ENCODE data around the gene SERPINA10. TPM values are rescaled to one million over a fixed set of nuclear protein-coding genes. Genes with fewer than 3 reads are reported as not detected.

Gene SERPINA10
- total RNA-seq, 1 donor from 2014 or later: not detected

- Mint-ChIP-seq H3K4me1 (no peaks in the 10 kb centered on the region), H3K36me3 (ENCODE audit: low read depth) (no peaks in the 10 kb centered on the region), H3K4me3 (no peak overlapping the region), H3K27me3 (ENCODE audit: low read depth) (peaks cover 11% of the 10 kb centered on the region), H3K9me3 (no peaks in the 10 kb centered on the region), H3K27ac (ENCODE audit: unreplicated experiment) (no peak overlapping the region)
- DNase-seq (ENCODE audit: low read depth, low spot score): no peak
- TF ChIP-seq, protein P1, sequence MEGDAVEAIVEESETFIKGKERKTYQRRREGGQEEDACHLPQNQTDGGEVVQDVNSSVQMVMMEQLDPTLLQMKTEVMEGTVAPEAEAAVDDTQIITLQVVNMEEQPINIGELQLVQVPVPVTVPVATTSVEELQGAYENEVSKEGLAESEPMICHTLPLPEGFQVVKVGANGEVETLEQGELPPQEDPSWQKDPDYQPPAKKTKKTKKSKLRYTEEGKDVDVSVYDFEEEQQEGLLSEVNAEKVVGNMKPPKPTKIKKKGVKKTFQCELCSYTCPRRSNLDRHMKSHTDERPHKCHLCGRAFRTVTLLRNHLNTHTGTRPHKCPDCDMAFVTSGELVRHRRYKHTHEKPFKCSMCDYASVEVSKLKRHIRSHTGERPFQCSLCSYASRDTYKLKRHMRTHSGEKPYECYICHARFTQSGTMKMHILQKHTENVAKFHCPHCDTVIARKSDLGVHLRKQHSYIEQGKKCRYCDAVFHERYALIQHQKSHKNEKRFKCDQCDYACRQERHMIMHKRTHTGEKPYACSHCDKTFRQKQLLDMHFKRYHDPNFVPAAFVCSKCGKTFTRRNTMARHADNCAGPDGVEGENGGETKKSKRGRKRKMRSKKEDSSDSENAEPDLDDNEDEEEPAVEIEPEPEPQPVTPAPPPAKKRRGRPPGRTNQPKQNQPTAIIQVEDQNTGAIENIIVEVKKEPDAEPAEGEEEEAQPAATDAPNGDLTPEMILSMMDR (conservative IDR thresholded peaks at IDR 0.05): no peak
Measured at GRCh38 chr14:94337274-94337673, 44.2 kb upstream of the SERPINA10 start.

GRCh38 chr14:94334872-94335271 is 41.8 kb upstream of the SERPINA10 start:
- Mint-ChIP-seq H3K4me3 (no peak overlapping the region), H3K27ac (ENCODE audit: unreplicated experiment) (no peak overlapping the region)
- TF ChIP-seq, protein P1 (conservative IDR thresholded peaks at IDR 0.05): no peak

DNA sequence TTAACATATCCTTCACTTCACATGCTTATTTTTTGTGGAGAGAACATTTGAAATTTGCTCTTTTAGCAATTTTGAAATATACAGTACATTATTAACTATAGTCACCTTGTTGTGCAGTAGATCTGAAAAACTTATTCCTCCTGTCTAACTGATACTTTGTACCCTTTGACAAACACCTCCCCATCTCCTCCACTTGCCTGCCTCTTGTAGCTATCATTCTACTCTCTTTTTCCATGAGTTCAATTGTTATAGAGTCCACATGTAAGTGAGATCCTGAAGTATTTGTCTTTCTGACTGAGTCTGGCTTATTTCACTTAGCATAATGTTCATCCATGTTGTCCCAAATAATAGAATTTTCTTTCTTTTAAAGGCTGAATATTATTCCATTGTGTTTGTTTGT is 39.5 kb upstream of the SERPINA10 start:
- Mint-ChIP-seq H3K9me3 (no peaks in the 10 kb centered on the region), H3K27me3 (ENCODE audit: low read depth) (no peaks in the 10 kb centered on the region), H3K4me1 (no peaks in the 10 kb centered on the region), H3K27ac (ENCODE audit: unreplicated experiment) (no peak overlapping the region), H3K36me3 (ENCODE audit: low read depth) (no peaks in the 10 kb centered on the region), H3K4me3 (no peak overlapping the region)
- TF ChIP-seq, protein P1 (conservative IDR thresholded peaks at IDR 0.05): no peak
- DNase-seq (ENCODE audit: low read depth, low spot score): no peak

More at GRCh38 chr14:94334872-94335271, 41.8 kb upstream of the SERPINA10 start:
- DNase-seq (ENCODE audit: low read depth, low spot score): no peak
- Mint-ChIP-seq H3K9me3 (no peaks in the 10 kb centered on the region), H3K4me1 (no peaks in the 10 kb centered on the region), H3K36me3 (ENCODE audit: low read depth) (no peaks in the 10 kb centered on the region), H3K27me3 (ENCODE audit: low read depth) (no peaks in the 10 kb centered on the region)

- Mint-ChIP-seq H3K9me3 (no peaks in the 10 kb centered on the region), H3K4me3 (no peak overlapping the region), H3K27me3 (ENCODE audit: low read depth) (no peaks in the 10 kb centered on the region), H3K36me3 (ENCODE audit: low read depth) (no peaks in the 10 kb centered on the region), H3K4me1 (no peaks in the 10 kb centered on the region), H3K27ac (ENCODE audit: unreplicated experiment) (no peak overlapping the region)
- no peak for DNase-seq (ENCODE audit: low read depth, low spot score)
- TF ChIP-seq, protein P1 (conservative IDR thresholded peaks at IDR 0.05): no peak
Measured at GRCh38 chr14:94332063-94332583, 39.1 kb upstream of the SERPINA10 start.

- no peaks in the 10 kb centered on the region for H3K9me3 Mint-ChIP-seq
- TF ChIP-seq, protein P1 (conservative IDR thresholded peaks at IDR 0.05): no peak
- no peaks in the 10 kb centered on the region for H3K36me3 Mint-ChIP-seq (ENCODE audit: low read depth)
- no peak for DNase-seq (ENCODE audit: low read depth, low spot score)
- no peak overlapping the region for H3K27ac Mint-ChIP-seq (ENCODE audit: unreplicated experiment)
- H3K4me3 Mint-ChIP-seq: no peak overlapping the region
- H3K27me3 Mint-ChIP-seq (ENCODE audit: low read depth): no peaks in the 10 kb centered on the region
- no peaks in the 10 kb centered on the region for H3K4me1 Mint-ChIP-seq
Measured at GRCh38 chr14:94331462-94331861, 38.4 kb upstream of the SERPINA10 start.

Data from neural crest cell (in vitro differentiated cells).